Ascending aorta (tissue), 2 donors: ENCODE measurements around the gene RCAN2. TPM values are rescaled to one million over a fixed set of nuclear protein-coding genes. Genes with fewer than 3 reads are reported as not detected.

ENCODE experiments used
- DNase-seq, 2 donors: peaks; one replicate each; pipeline ENCODE4 v3.0.0-alpha.2; 2019; ENCODE audit warnings: low spot score in 2 of 2
- H3K27ac ChIP-seq, 2 donors: fragments of 200-600 bp; sonication (generic); one replicate each; pipeline ENCODE4 v1.5.1; 2016 to 2017; ENCODE audit warnings: mild to moderate bottlenecking in 1 of 2
- H3K27me3 ChIP-seq: fragments of 200-600 bp; sonication (generic); one replicate; pipeline ENCODE4 v1.5.1; 2017
- H3K36me3 ChIP-seq, 2 donors: fragments of 200-600 bp; sonication (generic); one replicate each; pipeline ENCODE4 v1.5.1; 2016
- H3K4me1 ChIP-seq, 2 donors: fragments of 200-600 bp; sonication (generic); one replicate each; pipeline ENCODE4 v1.5.1; 2016 to 2017; ENCODE audit warnings: mild to moderate bottlenecking in 1 of 2
- H3K4me3 ChIP-seq, 2 donors: fragments of 200-600 bp; sonication (generic); one replicate each; pipeline ENCODE4 v1.5.1; 2016 to 2017; ENCODE audit warnings: mild to moderate bottlenecking in 1 of 2
- H3K9me3 ChIP-seq, 2 donors: fragments of 200-600 bp; sonication (generic); one replicate each; pipeline ENCODE4 v1.5.1; 2016
- CTCF ChIP-seq, 3 experiments: fragments of 200-600 bp in 2 of 3; fragments of 450-650 bp in 1 of 3; sonication (generic) in 2 of 3; IDR thresholded peaks; one replicate each; pipeline ENCODE4 v1.5.1; 2016 to 2019; ENCODE audit warnings: antibody characterized with exemption in 3 of 3, mild to moderate bottlenecking in 1 of 3, moderate library complexity in 1 of 3
- intact Hi-C: fragments of 100-400 bp; cut with DNase I; formaldehyde crosslinking; loops from one replicate; pipeline ENCODE4 v1.15.1; 2023
- total RNA-seq: library from RNA; depleted of rRNA; stranded (reverse); fragments of >200 nt; gene quantifications from one replicate; pipeline ENCODE4 v1.1.0, GENCODE V29; 2016

RCAN2 gene
- total RNA-seq, 1 donor from 2014 or later, result 83.4 TPM

GRCh38 chr6:46262928-46263706, 228.1 kb downstream of the RCAN2 start:
- Histone ChIP-seq H3K9me3 (no peaks in the 10 kb centered on the region), H3K27me3 (no peaks in the 10 kb centered on the region), H3K4me1 (peaks cover 0 to 10% of the 10 kb centered on the region in 2 donors), H3K27ac (peak overlapping the region in 1 of 2 donors; percentile 7), H3K36me3 (peaks cover 0 to 2% of the 10 kb centered on the region in 2 donors), H3K4me3 (no peak overlapping the region)
- intact Hi-C loops, result no loop called here
- no peak for TF ChIP-seq CTCF (IDR thresholded peaks at IDR 0.05)
- no peak for DNase-seq

- TF ChIP-seq CTCF (IDR thresholded peaks at IDR 0.05), result no peak
- Histone ChIP-seq H3K4me1 (peaks cover 0 to 11% of the 10 kb centered on the region in 2 donors), H3K27ac (no peak overlapping the region), H3K36me3 (no peaks in the 10 kb centered on the region), H3K4me3 (no peak overlapping the region), H3K27me3 (no peaks in the 10 kb centered on the region), H3K9me3 (no peaks in the 10 kb centered on the region)
- no peak for DNase-seq
- intact Hi-C loops, result no loop called here
These were observed 233.0 kb downstream of the RCAN2 start for GRCh38 chr6:46258249-46258648.

- Histone ChIP-seq H3K27ac (no peak overlapping the region), H3K4me3 (no peak overlapping the region), H3K27me3 (no peaks in the 10 kb centered on the region), H3K9me3 (no peaks in the 10 kb centered on the region), H3K4me1 (peaks cover 0 to 7% of the 10 kb centered on the region in 2 donors), H3K36me3 (no peaks in the 10 kb centered on the region)
- intact Hi-C loops, result no loop called here
- TF ChIP-seq CTCF (IDR thresholded peaks at IDR 0.05), result no peak
- no peak for DNase-seq
These were observed 235.7 kb downstream of the RCAN2 start for GRCh38 chr6:46255528-46255927.

GRCh38 chr6:46254946-46255345, 236.3 kb downstream of the RCAN2 start:
- Histone ChIP-seq H3K27me3 (no peaks in the 10 kb centered on the region), H3K27ac (no peak overlapping the region), H3K4me3 (no peak overlapping the region), H3K36me3 (no peaks in the 10 kb centered on the region), H3K4me1 (peaks cover 0 to 7% of the 10 kb centered on the region in 2 donors), H3K9me3 (no peaks in the 10 kb centered on the region)
- intact Hi-C loops, result no loop called here
- no peak for DNase-seq
- no peak for TF ChIP-seq CTCF (IDR thresholded peaks at IDR 0.05)

- H3K27me3 ChIP-seq, result no peaks in the 10 kb centered on the region
- H3K4me3 ChIP-seq, result no peak overlapping the region
- intact Hi-C loops, result no loop called here
- H3K36me3 ChIP-seq, result no peaks in the 10 kb centered on the region
- no peak overlapping the region for H3K27ac ChIP-seq
- H3K9me3 ChIP-seq, result no peaks in the 10 kb centered on the region
- TF ChIP-seq CTCF (IDR thresholded peaks at IDR 0.05), result no peak
- DNase-seq, result no peak
- peaks cover 0 to 7% of the 10 kb centered on the region in 2 donors for H3K4me1 ChIP-seq
These were observed 236.9 kb downstream of the RCAN2 start for GRCh38 chr6:46254331-46254730.
